ENCODE data around the gene SYT1.

Gene SYT1

GRCh38 chr12:79127271-79127751, 262.7 kb downstream of the SYT1 start:
- Histone ChIP-seq H2AFZ (no peak overlapping the region), H3K79me2 (no peaks in the 10 kb centered on the region), H3K4me2 (ENCODE audit: low read length) (no peak overlapping the region), H3K4me1 (no peaks in the 10 kb centered on the region), H3K27ac (no peak overlapping the region), H3K36me3 (ENCODE audit: control insufficient read depth, insufficient read depth, low read length) (no peaks in the 10 kb centered on the region), H3K9me3 (ENCODE audit: control insufficient read depth, low read length) (no peaks in the 10 kb centered on the region), H3K4me3 (ENCODE audit: low read depth, low read length) (no peak overlapping the region), H3K27me3 (ENCODE audit: control insufficient read depth, insufficient read depth, low read length) (no peaks in the 10 kb centered on the region), H3K9ac (no peak overlapping the region)
- no peak for TF ChIP-seq CTCF (IDR thresholded peaks at IDR 0.05)

GRCh38 chr12:79128956-79129355, 264.4 kb downstream of the SYT1 start:
- Histone ChIP-seq H3K27ac (no peak overlapping the region), H3K27me3 (ENCODE audit: control insufficient read depth, insufficient read depth, low read length) (no peaks in the 10 kb centered on the region), H3K9me3 (ENCODE audit: control insufficient read depth, low read length) (no peaks in the 10 kb centered on the region), H3K4me1 (no peaks in the 10 kb centered on the region), H2AFZ (no peak overlapping the region), H3K9ac (no peak overlapping the region), H3K4me3 (ENCODE audit: low read depth, low read length) (no peak overlapping the region), H3K4me2 (ENCODE audit: low read length) (no peak overlapping the region), H3K79me2 (no peaks in the 10 kb centered on the region), H3K36me3 (ENCODE audit: control insufficient read depth, insufficient read depth, low read length) (no peaks in the 10 kb centered on the region)
- no peak for TF ChIP-seq CTCF (IDR thresholded peaks at IDR 0.05)

DNA sequence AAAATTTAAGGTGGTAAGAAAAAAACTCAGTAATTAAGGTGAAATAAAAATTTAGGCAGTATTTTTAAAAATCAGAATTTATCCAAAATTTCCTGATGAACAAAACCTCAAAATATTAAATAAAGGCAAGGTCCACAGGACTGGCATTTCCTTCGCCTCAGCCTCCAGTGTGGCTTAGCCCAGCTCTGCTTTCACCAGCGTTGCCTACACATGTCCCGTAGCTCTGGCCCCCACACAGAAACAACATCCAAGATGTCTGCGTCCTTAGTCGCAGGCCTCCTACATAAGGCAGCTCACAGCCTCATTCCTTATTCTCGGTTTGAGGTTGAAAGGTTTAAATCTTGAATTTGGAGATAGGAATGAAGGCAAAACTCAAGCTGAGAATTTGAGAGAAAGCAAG, 274.3 kb downstream of the SYT1 start:
- no peak overlapping the region for H3K4me3 ChIP-seq (ENCODE audit: low read depth, low read length)
- no peaks in the 10 kb centered on the region for H3K9me3 ChIP-seq (ENCODE audit: control insufficient read depth, low read length)
- H2AFZ ChIP-seq, result no peak overlapping the region
- no peaks in the 10 kb centered on the region for H3K27me3 ChIP-seq (ENCODE audit: control insufficient read depth, insufficient read depth, low read length)
- no peak overlapping the region for H3K9ac ChIP-seq
- H3K4me1 ChIP-seq, result no peaks in the 10 kb centered on the region
- H3K36me3 ChIP-seq (ENCODE audit: control insufficient read depth, insufficient read depth, low read length), result no peaks in the 10 kb centered on the region
- no peak overlapping the region for H3K27ac ChIP-seq
- H3K4me2 ChIP-seq (ENCODE audit: low read length), result no peak overlapping the region
- TF ChIP-seq CTCF (IDR thresholded peaks at IDR 0.05), result no peak
- no peaks in the 10 kb centered on the region for H3K79me2 ChIP-seq

DNA sequence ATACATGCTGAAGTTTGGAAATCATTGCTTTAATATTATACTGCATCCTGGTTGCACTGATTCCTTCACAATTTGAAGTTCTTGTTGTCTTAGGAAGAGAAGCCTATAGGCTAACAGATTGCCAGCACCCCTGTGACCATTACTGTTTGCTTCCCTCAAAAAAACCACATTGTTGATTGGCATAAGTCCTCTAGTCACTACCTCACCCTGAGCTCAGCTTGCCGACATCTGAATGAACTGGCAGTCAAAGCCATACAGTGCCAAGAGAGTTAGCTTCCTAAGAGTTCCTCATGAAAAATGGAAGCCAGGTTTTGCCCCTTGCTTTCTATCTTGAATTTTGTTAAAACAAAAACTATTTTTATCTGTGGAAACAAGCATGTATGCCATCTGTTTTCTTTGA, 276.1 kb downstream of the SYT1 start:
- Histone ChIP-seq H3K9ac (no peak overlapping the region), H3K27ac (no peak overlapping the region), H3K36me3 (ENCODE audit: control insufficient read depth, insufficient read depth, low read length) (no peaks in the 10 kb centered on the region), H3K4me1 (no peaks in the 10 kb centered on the region), H2AFZ (no peak overlapping the region), H3K9me3 (ENCODE audit: control insufficient read depth, low read length) (no peaks in the 10 kb centered on the region), H3K4me2 (ENCODE audit: low read length) (no peak overlapping the region), H3K79me2 (no peaks in the 10 kb centered on the region), H3K27me3 (ENCODE audit: control insufficient read depth, insufficient read depth, low read length) (no peaks in the 10 kb centered on the region), H3K4me3 (ENCODE audit: low read depth, low read length) (no peak overlapping the region)
- TF ChIP-seq CTCF (IDR thresholded peaks at IDR 0.05), result no peak

GRCh38 chr12:79141776-79142175, 277.2 kb downstream of the SYT1 start:
- H3K27ac ChIP-seq, result no peak overlapping the region
- TF ChIP-seq CTCF (IDR thresholded peaks at IDR 0.05), result no peak
- no peaks in the 10 kb centered on the region for H3K4me1 ChIP-seq
- H2AFZ ChIP-seq, result no peak overlapping the region
- H3K9ac ChIP-seq, result no peak overlapping the region
- H3K4me3 ChIP-seq (ENCODE audit: low read depth, low read length), result no peak overlapping the region
- H3K4me2 ChIP-seq (ENCODE audit: low read length), result no peak overlapping the region
- H3K9me3 ChIP-seq (ENCODE audit: control insufficient read depth, low read length), result no peaks in the 10 kb centered on the region
- H3K27me3 ChIP-seq (ENCODE audit: control insufficient read depth, insufficient read depth, low read length), result no peaks in the 10 kb centered on the region
- H3K36me3 ChIP-seq (ENCODE audit: control insufficient read depth, insufficient read depth, low read length), result no peaks in the 10 kb centered on the region
- H3K79me2 ChIP-seq, result no peaks in the 10 kb centered on the region

Data from parathyroid adenoma (tissue), 2 donors.